GM12874 (cell line): Measurements from ENCODE around the gene CAT.

Source experiments
- TF ChIP-seq, protein P1 (sequence below): IDR thresholded peaks from 2 replicates; pipeline ENCODE4 v1.5.1; 2011; ENCODE audit warnings: low read depth, mild to moderate bottlenecking, control low read depth, low read length, moderate library complexity; ENCODE audit not compliant: insufficient read depth

Gene CAT

DNA sequence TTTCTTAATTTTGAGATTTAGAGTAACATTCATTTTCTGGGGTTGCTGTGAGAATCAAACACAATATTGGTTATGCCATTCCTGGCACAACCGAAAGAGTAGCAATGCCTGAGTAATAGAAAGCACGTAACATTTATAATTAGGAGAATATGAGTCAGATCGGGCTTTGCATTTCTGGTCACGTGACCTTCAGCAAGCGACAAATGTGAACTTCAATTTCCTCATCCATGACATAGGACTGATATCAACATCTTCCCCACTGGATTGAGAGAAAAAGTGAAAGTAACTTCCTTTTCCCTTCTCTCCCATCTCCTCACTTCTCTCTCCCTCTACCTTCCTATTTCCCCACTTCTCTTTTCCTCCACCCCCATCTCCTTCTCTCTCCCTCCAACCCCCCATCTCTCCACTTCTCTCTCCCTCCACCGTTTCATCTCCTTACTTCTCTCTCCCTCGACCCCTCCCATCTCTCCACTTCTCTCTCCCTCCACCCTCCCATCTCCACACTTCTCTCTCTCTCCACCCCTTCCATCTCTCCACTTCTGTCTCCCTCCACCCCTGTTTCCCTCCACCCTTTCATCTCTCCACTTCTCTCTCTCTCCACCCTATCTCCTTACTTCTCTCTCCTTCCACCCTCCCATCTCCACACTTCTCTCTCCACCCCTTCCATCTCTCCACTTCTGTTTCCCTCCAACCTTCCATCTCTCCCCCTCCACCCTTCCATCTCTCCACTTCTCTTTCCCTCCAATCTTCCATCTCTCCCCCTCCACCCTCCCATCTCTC is 33.5 kb upstream of the CAT start:
- TF ChIP-seq, protein P1, sequence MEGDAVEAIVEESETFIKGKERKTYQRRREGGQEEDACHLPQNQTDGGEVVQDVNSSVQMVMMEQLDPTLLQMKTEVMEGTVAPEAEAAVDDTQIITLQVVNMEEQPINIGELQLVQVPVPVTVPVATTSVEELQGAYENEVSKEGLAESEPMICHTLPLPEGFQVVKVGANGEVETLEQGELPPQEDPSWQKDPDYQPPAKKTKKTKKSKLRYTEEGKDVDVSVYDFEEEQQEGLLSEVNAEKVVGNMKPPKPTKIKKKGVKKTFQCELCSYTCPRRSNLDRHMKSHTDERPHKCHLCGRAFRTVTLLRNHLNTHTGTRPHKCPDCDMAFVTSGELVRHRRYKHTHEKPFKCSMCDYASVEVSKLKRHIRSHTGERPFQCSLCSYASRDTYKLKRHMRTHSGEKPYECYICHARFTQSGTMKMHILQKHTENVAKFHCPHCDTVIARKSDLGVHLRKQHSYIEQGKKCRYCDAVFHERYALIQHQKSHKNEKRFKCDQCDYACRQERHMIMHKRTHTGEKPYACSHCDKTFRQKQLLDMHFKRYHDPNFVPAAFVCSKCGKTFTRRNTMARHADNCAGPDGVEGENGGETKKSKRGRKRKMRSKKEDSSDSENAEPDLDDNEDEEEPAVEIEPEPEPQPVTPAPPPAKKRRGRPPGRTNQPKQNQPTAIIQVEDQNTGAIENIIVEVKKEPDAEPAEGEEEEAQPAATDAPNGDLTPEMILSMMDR, result no peak

GRCh38 chr11:34406413-34406812 is 32.3 kb upstream of the CAT start:
- TF ChIP-seq, protein P1, result no peak

GRCh38 chr11:34407121-34407813 is 31.5 kb upstream of the CAT start:
- TF ChIP-seq, protein P1, result no peak

DNA sequence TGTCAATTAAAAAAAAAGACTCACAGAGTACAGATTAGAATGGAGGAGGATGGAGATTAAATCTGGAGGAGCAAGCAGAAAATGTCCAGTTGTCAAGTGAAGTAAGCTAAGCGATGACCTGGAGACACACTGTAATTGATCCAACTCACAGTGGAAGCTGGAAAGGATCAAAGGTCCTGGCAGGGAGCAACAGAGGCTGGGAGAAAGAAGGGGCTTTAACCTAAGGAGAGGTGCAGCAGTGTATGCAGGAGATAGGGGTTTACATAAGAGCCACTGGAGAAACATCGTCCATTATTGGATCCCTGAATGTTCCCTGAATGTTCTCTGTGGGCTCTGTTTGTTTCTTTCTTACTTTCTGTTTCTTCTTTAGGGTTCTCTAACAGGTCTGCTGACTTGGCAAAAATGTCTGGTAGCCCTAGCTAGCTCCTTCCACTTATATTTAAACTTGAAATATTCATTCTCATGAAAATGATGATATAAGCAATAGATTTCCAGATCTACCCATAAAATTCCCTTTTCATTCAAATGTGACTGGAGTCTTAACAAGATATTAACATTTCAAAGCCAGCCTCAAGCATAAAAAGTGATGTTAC is 30.1 kb upstream of the CAT start:
- TF ChIP-seq, protein P1, result no peak

GRCh38 chr11:34411111-34411510 is 27.6 kb upstream of the CAT start:
- TF ChIP-seq, protein P1, result no peak

DNA sequence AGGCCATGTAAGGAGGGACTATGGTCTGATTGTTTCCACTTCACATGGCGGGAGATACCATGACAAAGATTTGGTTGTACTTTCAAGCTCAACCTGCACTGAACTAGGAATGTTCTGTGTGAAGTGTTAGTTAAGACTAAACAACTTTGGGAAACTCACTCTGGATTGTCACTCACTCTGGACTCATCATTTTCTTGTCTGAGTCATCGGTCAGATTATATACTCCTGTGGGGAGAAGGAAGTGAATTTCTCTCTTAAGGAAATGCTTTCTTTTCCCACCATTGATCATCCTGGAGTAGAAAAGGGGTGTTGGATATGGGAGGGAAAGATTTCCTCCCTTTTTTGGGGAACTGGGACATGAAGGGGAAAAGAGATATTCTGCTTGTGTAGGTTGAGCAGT is 26.9 kb upstream of the CAT start:
- TF ChIP-seq, protein P1, result no peak

GRCh38 chr11:34413263-34413662 is 25.5 kb upstream of the CAT start:
- TF ChIP-seq, protein P1, result no peak
